ENCODE data around the gene TNN. TPM values are rescaled to one million over a fixed set of nuclear protein-coding genes. Genes with fewer than 3 reads are reported as not detected.

TNN gene
- total RNA-seq, 2 experiments from 2014 or later: not detected

- DNase-seq: peak; percentile 76
- intact Hi-C loops (cut with micrococcal nuclease): loop anchor here (2.0 kb wide), 1 partner anchor 44 kb away; no protein-coding TSS in a partner anchor
- Mint-ChIP-seq H3K36me3 (ENCODE audit: low read depth) (no peaks in the 10 kb centered on the region), H3K9me3 (no peaks in the 10 kb centered on the region), H3K27ac (no peak overlapping the region), H3K27me3 (ENCODE audit: low read depth) (peaks cover 10% of the 10 kb centered on the region), H3K4me1 (ENCODE audit: low read depth) (peaks cover 12% of the 10 kb centered on the region), H3K4me3 (no peak overlapping the region)
- CTCF ChIA-PET: interaction anchor here (1.2 kb wide), 1 partner anchor 53 kb away, joined by 4 read pairs; no protein-coding TSS in a partner anchor
Observed at GRCh38 chr1:175072099-175072951, 4.7 kb downstream of the TNN start.

- Mint-ChIP-seq H3K27ac (no peak overlapping the region), H3K9me3 (no peaks in the 10 kb centered on the region), H3K36me3 (ENCODE audit: low read depth) (no peaks in the 10 kb centered on the region), H3K4me3 (no peak overlapping the region), H3K27me3 (ENCODE audit: low read depth) (peaks cover 10% of the 10 kb centered on the region), H3K4me1 (ENCODE audit: low read depth) (peaks cover 12% of the 10 kb centered on the region)
- DNase-seq: no peak
- CTCF ChIA-PET: no interaction called here
- intact Hi-C loops (cut with micrococcal nuclease): loop anchor here (2.0 kb wide), 1 partner anchor 44 kb away; no protein-coding TSS in a partner anchor
Observed at GRCh38 chr1:175073061-175073460, 5.4 kb downstream of the TNN start.

GRCh38 chr1:175073633-175074032, 6.0 kb downstream of the TNN start:
- CTCF ChIA-PET: no interaction called here
- intact Hi-C loops (cut with micrococcal nuclease): loop anchor here (2.0 kb wide), 1 partner anchor 45 kb away; no protein-coding TSS in a partner anchor

GRCh38 chr1:175075572-175076568, 8.2 kb downstream of the TNN start:
- H3K36me3 Mint-ChIP-seq (ENCODE audit: low read depth): no peaks in the 10 kb centered on the region
- DNase-seq: no peak
- CTCF ChIA-PET: interaction anchor here (0.7 kb wide), 1 partner anchor 120 kb away, joined by 4 read pairs; no protein-coding TSS in a partner anchor
- no peaks in the 10 kb centered on the region for H3K9me3 Mint-ChIP-seq
- H3K4me1 Mint-ChIP-seq (ENCODE audit: low read depth): peaks cover 12% of the 10 kb centered on the region
- no peak overlapping the region for H3K4me3 Mint-ChIP-seq
- H3K27me3 Mint-ChIP-seq (ENCODE audit: low read depth): peaks cover 10% of the 10 kb centered on the region
- intact Hi-C loops (cut with micrococcal nuclease): no loop called here
- no peak overlapping the region for H3K27ac Mint-ChIP-seq

More at GRCh38 chr1:175073633-175074032, 6.0 kb downstream of the TNN start:
- Mint-ChIP-seq H3K27ac (no peak overlapping the region), H3K27me3 (ENCODE audit: low read depth) (peaks cover 10% of the 10 kb centered on the region), H3K4me1 (ENCODE audit: low read depth) (peaks cover 12% of the 10 kb centered on the region), H3K9me3 (no peaks in the 10 kb centered on the region), H3K36me3 (ENCODE audit: low read depth) (no peaks in the 10 kb centered on the region), H3K4me3 (no peak overlapping the region)
- DNase-seq: no peak

- peaks cover 7% of the 10 kb centered on the region for H3K27me3 Mint-ChIP-seq (ENCODE audit: low read depth)
- DNase-seq: no peak
- intact Hi-C loops (cut with micrococcal nuclease): no loop called here
- no peaks in the 10 kb centered on the region for H3K36me3 Mint-ChIP-seq (ENCODE audit: low read depth)
- no peak overlapping the region for H3K27ac Mint-ChIP-seq
- CTCF ChIA-PET: interaction anchor here (0.8 to 1.4 kb wide), 2 partner anchors 48 to 264 kb away, joined by 3 to 5 read pairs; no protein-coding TSS in a partner anchor
- H3K4me1 Mint-ChIP-seq (ENCODE audit: low read depth): peaks cover 4% of the 10 kb centered on the region
- H3K9me3 Mint-ChIP-seq: no peaks in the 10 kb centered on the region
- H3K4me3 Mint-ChIP-seq: no peak overlapping the region
Observed at GRCh38 chr1:175077356-175078030, 9.9 kb downstream of the TNN start.

- no peaks in the 10 kb centered on the region for H3K27me3 Mint-ChIP-seq (ENCODE audit: low read depth)
- H3K4me3 Mint-ChIP-seq: no peak overlapping the region
Observed at GRCh38 chr1:175078629-175079028, 11.0 kb downstream of the TNN start.

GRCh38 chr1:175079338-175079737, 11.7 kb downstream of the TNN start:
- no peaks in the 10 kb centered on the region for H3K4me1 Mint-ChIP-seq (ENCODE audit: low read depth)
- no peaks in the 10 kb centered on the region for H3K27me3 Mint-ChIP-seq (ENCODE audit: low read depth)
- intact Hi-C loops (cut with micrococcal nuclease): no loop called here
- no peak overlapping the region for H3K4me3 Mint-ChIP-seq
- H3K9me3 Mint-ChIP-seq: no peaks in the 10 kb centered on the region
- H3K27ac Mint-ChIP-seq: no peak overlapping the region
- CTCF ChIA-PET: no interaction called here
- no peaks in the 10 kb centered on the region for H3K36me3 Mint-ChIP-seq (ENCODE audit: low read depth)
- no peak for DNase-seq

More at GRCh38 chr1:175078629-175079028, 11.0 kb downstream of the TNN start:
- H3K36me3 Mint-ChIP-seq (ENCODE audit: low read depth): no peaks in the 10 kb centered on the region
- DNase-seq: no peak
- CTCF ChIA-PET: interaction anchor here (0.8 to 1.4 kb wide), 2 partner anchors 47 to 262 kb away, joined by 3 to 5 read pairs; no protein-coding TSS in a partner anchor
- H3K9me3 Mint-ChIP-seq: no peaks in the 10 kb centered on the region
- intact Hi-C loops (cut with micrococcal nuclease): no loop called here
- no peaks in the 10 kb centered on the region for H3K4me1 Mint-ChIP-seq (ENCODE audit: low read depth)
- no peak overlapping the region for H3K27ac Mint-ChIP-seq

- no peaks in the 10 kb centered on the region for H3K27me3 Mint-ChIP-seq (ENCODE audit: low read depth)
- CTCF ChIA-PET: no interaction called here
- no peaks in the 10 kb centered on the region for H3K4me1 Mint-ChIP-seq (ENCODE audit: low read depth)
- H3K36me3 Mint-ChIP-seq (ENCODE audit: low read depth): no peaks in the 10 kb centered on the region
- no peak for DNase-seq
- no peak overlapping the region for H3K4me3 Mint-ChIP-seq
- intact Hi-C loops (cut with micrococcal nuclease): no loop called here
- no peak overlapping the region for H3K27ac Mint-ChIP-seq
- no peaks in the 10 kb centered on the region for H3K9me3 Mint-ChIP-seq
Observed at GRCh38 chr1:175080030-175080429, 12.4 kb downstream of the TNN start.

GRCh38 chr1:175081983-175082382, 14.3 kb downstream of the TNN start:
- CTCF ChIA-PET: no interaction called here
- Mint-ChIP-seq H3K9me3 (no peaks in the 10 kb centered on the region), H3K27me3 (ENCODE audit: low read depth) (no peaks in the 10 kb centered on the region), H3K4me3 (no peak overlapping the region), H3K36me3 (ENCODE audit: low read depth) (no peaks in the 10 kb centered on the region), H3K4me1 (ENCODE audit: low read depth) (no peaks in the 10 kb centered on the region), H3K27ac (no peak overlapping the region)
- intact Hi-C loops (cut with micrococcal nuclease): no loop called here
- DNase-seq: no peak

GRCh38 chr1:175088525-175088951, 20.9 kb downstream of the TNN start:
- H3K27me3 Mint-ChIP-seq (ENCODE audit: low read depth): no peaks in the 10 kb centered on the region
- H3K27ac Mint-ChIP-seq: no peak overlapping the region
- H3K4me3 Mint-ChIP-seq: no peak overlapping the region
- H3K36me3 Mint-ChIP-seq (ENCODE audit: low read depth): no peaks in the 10 kb centered on the region
- no peaks in the 10 kb centered on the region for H3K4me1 Mint-ChIP-seq (ENCODE audit: low read depth)
- no peaks in the 10 kb centered on the region for H3K9me3 Mint-ChIP-seq
- DNase-seq: no peak
- intact Hi-C loops (cut with micrococcal nuclease): no loop called here
- CTCF ChIA-PET: no interaction called here

GRCh38 chr1:175089136-175089718, 21.6 kb downstream of the TNN start:
- H3K27ac Mint-ChIP-seq: no peak overlapping the region
- H3K4me3 Mint-ChIP-seq: no peak overlapping the region
- no peaks in the 10 kb centered on the region for H3K4me1 Mint-ChIP-seq (ENCODE audit: low read depth)
- no peak for DNase-seq
- no peaks in the 10 kb centered on the region for H3K27me3 Mint-ChIP-seq (ENCODE audit: low read depth)
- CTCF ChIA-PET: no interaction called here
- no peaks in the 10 kb centered on the region for H3K36me3 Mint-ChIP-seq (ENCODE audit: low read depth)
- intact Hi-C loops (cut with micrococcal nuclease): no loop called here
- H3K9me3 Mint-ChIP-seq: no peaks in the 10 kb centered on the region

All from activated naive CD4-positive, alpha-beta T cell treated with anti-CD3 and anti-CD28 coated beads for 36 hours (primary cell).